Measurements from ENCODE around the gene REG1B.

DNA sequence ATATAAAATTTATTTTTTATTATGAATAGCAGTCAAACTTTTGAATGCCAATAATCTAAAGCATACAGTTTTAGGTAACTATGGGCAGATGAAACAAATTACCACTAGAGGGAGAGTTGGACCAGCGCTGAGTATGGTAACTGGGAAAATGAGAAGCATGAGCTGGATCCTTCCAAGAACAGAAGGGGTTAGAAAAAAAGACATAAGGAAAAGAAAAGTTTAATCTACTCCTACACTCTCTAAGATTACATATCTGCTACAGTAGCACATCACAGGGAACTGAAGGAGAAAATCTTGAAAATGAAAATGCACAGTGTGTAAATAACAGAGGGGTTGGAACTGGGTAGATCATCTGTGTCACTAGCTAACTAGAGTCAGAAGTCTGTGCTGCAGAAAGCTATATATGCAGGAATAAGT, 46.8 kb downstream of the REG1B start:
- 0 out of 2 replicates have a peak, but pooled peaks have one; percentile 16 for TF ChIP-seq CTCF (conservative IDR thresholded peaks at IDR 0.05; ENCODE audit: low read depth, low read length)
- TF ChIP-seq USF2 (IDR thresholded peaks at IDR 0.05; ENCODE audit: low read depth, low read length): no peak
- TF ChIP-seq SMC3 (IDR thresholded peaks at IDR 0.05; ENCODE audit: low read depth, low read length): no peak
- no peak for TF ChIP-seq POLR2A (IDR thresholded peaks at IDR 0.05; ENCODE audit: low read depth, low read length)
- TF ChIP-seq RFX5 (IDR thresholded peaks at IDR 0.05; ENCODE audit: low read depth, low read length): no peak
- no peak for TF ChIP-seq FOS (IDR thresholded peaks at IDR 0.05; ENCODE audit: low read depth, low read length)
- TF ChIP-seq MXI1 (IDR thresholded peaks at IDR 0.05; ENCODE audit: borderline replicate concordance, low read depth, low read length): no peak
- TF ChIP-seq MAZ (IDR thresholded peaks at IDR 0.05; ENCODE audit: borderline replicate concordance, low read depth, low read length): no peak
- no peak for TF ChIP-seq CHD1 (IDR thresholded peaks at IDR 0.05; ENCODE audit: low read depth, low read length)
- no peak for TF ChIP-seq ELK1 (IDR thresholded peaks at IDR 0.05; ENCODE audit: borderline replicate concordance, low read depth, low read length)
